NAMALWA (cell line): Measurements from ENCODE around the gene LRGUK.
"Not testable (repeated sequence)": the region's sequence is repeated elsewhere in the genome, so short reads cannot be mapped to it uniquely, and the experiment has no call there.

Source experiments
- DNase-seq: peaks from one replicate; pipeline ENCODE4 v3.0.0-alpha.2; 2015; ENCODE audit warnings: low spot score

The LRGUK gene

GRCh38 chr7:134246347-134246746, 119.2 kb downstream of the LRGUK start:
- DNase-seq: no peak

DNA sequence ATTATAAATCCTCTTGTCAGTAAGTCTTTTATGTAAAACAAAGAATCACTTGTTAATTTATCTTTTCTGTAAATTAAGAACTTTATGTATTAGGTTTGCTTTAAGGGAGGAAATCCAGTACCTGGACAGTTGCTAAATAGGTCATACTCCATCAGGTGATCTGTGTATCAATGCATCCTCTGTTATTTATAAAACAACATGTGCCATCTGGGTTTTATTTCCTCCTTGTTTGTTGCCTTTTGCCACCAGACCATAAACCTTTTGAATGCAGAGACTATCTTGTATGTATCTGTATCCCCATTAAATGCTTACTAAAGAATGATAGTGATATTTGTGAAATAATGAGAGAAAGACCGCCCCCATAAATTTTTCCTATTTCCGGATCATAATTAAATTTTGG, 119.6 kb downstream of the LRGUK start:
- DNase-seq: no peak

DNA sequence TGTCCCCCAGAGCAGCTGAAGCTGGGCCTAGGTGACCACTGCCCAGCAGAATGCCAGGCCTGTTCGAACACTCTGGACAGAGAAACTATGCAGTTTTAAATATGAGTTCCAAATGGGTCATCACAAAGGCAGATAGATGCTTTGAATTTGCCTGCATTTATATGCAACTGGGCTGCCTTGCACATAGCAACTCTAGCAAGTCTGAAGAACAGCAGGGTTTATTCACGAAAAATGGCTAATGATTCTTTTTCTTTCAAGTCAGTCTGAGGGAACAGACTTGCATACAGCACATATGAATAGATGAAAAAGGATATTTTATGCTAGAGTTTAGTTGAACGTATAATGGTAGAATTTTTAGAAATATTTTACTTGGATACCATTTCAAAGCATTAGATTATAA, 121.1 kb downstream of the LRGUK start:
- DNase-seq: no peak

GRCh38 chr7:134254311-134254710, 127.2 kb downstream of the LRGUK start:
- DNase-seq: peak; percentile 17

GRCh38 chr7:134255814-134256213, 128.7 kb downstream of the LRGUK start:
- DNase-seq: no peak

DNA sequence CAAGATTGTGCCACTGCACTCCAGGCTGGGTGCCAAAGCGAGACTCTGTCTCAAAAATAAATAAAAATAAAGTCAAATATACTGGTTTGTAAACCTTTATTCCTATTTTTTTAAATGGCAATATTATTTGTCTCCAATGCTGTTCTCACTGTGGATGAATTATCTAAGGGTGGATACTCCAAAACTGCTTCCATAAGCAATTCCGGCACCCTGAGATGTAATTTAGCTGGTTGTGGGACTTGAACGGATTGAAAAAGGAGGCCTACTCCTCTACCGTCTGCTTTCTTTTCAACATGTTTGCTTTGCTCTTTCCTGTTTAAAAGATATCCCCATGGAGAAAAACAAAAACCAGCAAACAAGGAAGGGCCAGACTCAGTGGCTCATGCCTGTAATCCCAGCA, 135.2 kb downstream of the LRGUK start:
- no peak for DNase-seq

- DNase-seq: no peak
Measured at GRCh38 chr7:134276951-134277350, 149.8 kb downstream of the LRGUK start.

DNA sequence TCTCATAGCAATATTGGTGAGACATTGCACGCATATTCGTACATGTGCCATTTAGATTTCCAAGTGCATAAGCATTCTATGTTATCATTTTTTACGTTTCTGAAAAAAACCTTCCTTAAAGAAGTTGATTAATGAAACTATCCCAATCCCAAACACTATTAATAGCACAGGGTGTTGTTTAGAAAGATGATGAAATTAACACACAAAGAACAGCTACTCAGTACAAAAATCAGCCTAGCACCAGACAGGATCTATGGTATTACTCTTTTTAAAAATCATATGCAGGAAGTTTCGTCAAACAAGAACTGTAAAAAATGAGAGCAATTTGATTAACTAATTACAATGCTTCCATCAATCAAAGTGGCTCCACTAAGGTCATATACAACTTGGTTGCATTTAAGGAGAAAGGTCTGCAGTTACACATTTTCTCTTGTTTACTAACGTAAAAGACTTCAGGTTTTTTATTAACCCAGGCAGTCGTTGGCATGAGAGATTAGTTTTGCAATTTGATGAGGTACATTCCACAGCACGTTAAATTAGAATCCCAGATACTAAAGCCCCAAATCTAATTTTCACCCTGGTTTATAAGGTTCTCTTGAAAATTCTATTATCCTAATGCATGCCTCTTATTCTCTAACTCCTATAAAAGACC, 151.5 kb downstream of the LRGUK start:
- DNase-seq: no peak

DNA sequence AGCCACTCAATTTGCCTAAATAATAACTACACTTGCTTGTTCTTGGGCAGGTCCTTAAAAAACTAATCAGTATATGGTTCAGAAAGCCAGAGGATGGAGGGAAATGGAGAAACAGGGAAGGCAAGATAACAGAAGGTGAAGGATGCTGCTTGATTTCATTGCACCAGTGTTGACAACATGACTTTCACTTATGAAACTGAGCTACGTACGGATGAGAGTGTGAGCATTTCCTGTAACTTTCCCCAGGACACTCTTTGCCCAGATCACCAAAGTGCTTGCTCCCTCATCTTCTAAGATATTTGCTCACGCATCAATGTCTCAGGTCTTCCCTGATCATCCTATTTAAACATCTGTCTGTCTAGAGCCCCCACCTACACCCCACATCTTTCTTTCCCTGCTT, 152.2 kb downstream of the LRGUK start:
- DNase-seq: no peak

DNA sequence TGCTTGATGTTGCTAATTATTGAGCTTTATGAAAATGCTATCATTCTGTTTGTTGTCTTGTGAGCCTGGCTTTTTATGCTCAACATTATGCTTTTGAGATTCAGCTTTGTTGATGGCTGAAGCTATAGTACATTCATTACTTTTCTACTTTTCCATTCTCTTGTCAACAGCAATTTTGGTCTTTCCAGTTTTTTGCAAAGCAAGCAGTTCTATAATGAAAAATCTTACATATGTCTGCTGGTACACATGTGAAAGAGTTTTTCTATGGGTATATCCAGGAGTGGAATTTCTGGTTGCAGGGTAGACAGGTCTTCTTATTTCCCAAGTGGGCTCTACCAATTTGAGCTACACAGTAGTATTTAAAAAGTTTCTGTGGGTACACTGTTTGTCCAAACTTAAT, 152.8 kb downstream of the LRGUK start:
- DNase-seq: no peak

GRCh38 chr7:134280508-134280907, 153.4 kb downstream of the LRGUK start:
- no peak for DNase-seq

DNA sequence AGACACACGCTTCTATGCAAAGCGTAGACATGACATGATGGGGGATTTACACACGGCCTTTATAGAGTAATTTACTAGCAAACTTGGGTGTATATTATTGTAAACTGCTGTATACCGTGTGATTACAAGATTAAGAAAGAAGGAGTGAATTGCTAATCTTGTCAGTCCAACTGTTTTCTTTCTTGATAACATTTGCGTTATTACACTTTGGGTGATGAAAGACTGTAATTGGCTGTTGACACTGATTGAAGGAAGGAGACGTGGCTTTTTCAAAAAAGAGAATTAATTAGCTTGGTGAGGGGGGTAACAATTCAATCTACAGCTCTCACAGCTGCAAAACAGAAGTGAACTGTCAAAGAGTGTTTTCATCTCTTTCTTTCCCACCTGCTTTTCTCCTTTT, 156.9 kb downstream of the LRGUK start:
- DNase-seq: no peak

GRCh38 chr7:134284952-134285351, 157.8 kb downstream of the LRGUK start:
- no peak for DNase-seq

DNA sequence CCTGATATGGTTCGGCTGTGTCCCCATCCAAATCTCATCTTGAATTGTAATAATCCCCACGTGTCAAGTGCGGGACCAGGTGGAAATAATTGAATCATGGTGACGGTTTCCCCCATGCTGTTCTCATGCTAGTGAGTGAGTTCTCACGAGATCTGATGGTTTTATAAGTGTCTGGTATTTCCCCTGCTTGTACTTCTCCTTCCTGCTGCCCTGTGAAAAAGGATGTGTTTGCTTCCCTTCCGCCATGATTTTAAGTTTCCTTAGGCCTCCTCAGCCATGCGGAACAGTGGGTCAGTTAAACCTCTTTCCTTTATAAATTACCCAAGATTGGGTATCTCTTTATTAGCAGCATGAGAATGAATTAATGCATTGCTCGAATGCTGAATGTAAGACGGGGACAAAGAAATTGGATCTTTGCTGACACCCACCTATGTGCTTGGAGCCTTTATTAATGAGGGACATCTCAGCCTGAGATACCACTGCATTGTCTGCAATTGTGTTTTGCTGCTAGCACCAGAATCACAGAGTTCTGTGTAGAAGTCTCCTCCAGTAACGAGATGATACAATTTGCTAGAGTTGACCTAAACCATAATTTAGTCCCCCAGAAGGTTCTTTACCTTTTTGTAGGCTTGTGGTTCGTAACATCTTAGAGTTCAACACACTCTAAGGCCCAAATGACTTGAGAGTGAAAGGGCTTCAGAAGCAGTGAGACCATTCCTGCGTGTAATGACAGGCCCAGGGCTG, 160.9 kb downstream of the LRGUK start:
- DNase-seq: no peak

DNA sequence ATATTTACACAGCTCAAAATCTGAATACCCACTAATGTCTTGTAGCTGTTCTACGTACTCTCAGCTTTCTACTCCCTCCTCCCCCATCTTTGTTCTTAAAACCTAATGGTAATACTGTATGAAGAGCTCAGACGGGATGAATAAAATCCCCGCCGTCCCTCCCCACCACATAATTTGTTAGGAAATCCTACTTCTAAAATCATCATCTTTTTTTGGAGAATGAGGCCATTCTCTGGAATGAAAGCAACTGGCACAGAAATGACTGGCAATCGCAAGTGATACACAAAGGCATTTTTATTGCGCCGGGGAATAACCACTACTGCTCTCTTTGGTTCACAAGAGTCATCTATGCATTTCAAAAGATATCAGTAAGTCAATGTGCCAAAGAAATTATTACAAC, 162.3 kb downstream of the LRGUK start:
- DNase-seq: no peak

- DNase-seq: no peak
Measured at GRCh38 chr7:134289841-134290240, 162.7 kb downstream of the LRGUK start.

GRCh38 chr7:134290286-134290685, 163.1 kb downstream of the LRGUK start:
- DNase-seq: no peak

DNA sequence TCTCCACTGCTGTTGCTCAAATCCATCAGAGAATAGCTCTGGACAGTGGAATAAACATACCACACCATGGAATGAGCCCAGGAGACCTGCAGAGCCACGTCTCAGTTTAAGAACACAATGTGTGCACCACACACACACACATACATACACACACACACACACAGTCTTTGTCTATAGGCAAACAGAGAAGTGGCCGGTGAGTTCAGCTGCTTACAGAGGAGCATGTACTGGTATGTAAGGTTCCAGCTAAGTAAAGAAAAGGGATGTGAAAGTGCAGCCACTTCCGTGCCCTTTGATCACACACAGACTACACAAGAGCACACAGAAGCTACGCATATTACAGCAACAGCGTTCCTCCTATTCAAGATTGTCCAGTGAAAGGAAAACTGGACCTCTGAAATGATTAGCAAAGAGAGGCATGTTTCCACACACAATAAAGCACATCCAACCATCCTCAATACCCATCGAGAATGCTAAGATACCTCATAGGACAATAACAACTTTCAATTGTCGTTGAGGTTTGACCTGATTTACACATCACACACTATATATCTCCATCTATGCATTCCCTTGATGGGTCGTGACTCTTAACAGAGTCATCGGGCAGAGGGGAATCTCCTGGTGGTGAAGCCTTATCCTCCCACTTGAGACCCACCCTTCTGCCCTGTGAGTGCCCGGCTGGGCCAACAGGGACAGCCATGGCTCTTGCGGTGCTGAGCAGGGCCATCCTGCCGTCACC, 166.0 kb downstream of the LRGUK start:
- DNase-seq: peak; percentile 88

- DNase-seq: not testable (repeated sequence)
Measured at GRCh38 chr7:134295982-134296381, 168.8 kb downstream of the LRGUK start.

DNA sequence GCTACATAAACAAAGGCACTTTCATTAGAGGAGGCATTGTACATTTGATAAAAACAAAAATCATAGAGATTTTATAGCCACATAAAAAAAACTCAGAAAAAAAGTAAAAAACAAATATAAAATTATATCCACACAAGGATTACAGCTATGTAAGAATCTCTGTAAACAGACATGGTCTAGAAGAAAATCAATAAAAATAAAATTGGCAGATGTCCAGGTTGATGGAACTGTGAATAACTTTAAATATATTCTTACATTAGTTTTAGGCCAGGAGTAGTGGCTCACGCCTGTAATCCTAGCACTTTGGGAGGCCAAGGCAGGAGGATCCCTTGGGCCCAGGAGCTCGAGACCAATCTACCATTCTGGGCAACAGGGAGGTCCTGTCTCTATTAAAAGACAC, 170.3 kb downstream of the LRGUK start:
- no peak for DNase-seq

GRCh38 chr7:134298902-134299683, 172.0 kb downstream of the LRGUK start:
- no peak for DNase-seq

DNA sequence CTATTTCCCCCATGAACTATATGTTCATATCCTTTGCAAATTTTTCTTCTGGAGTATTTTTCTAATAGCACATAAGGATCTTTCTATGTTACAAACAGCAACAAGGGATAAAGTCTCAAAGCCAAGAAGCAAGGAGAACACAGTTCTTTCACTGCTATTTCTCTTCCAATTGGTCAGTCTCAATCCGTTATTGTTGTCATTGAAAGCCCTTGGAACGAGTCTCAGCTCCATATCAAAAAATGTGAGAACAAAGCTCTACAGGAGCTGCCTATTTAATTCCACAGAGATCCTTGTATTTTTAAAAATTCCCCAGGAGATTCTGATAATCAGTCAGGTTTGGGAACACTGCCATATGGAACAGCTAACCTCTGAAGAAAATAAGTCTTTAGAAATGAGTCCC, 173.8 kb downstream of the LRGUK start:
- no peak for DNase-seq
